ENCODE measurements around the gene RIGI. TPM values are rescaled to one million over a fixed set of nuclear protein-coding genes. Genes with fewer than 3 reads are reported as not detected.
"Not testable (repeated sequence)": the region's sequence is repeated elsewhere in the genome, so short reads cannot be mapped to it uniquely, and the experiment has no call there.

Gene RIGI
- total and polyA plus RNA-seq, 7 donors, result 1.3 to 5.4 (median 3.6) TPM

GRCh38 chr9:32524892-32525708 lies 896 bp downstream of the RIGI start:
- Histone ChIP-seq H3K4me3 (peak overlapping the region; percentile 72), H3K27me3 (ENCODE audit: insufficient read depth in 3 of 3, low read length in 2 of 3) (no peaks in the 10 kb centered on the region), H3K4me1 (peaks cover 21% of the 10 kb centered on the region), H3K27ac (peak overlapping the region; percentile 64), H3K9me3 (no peaks in the 10 kb centered on the region), H3K36me3 (ENCODE audit: insufficient read depth in 1 of 2, low read depth in 1 of 2) (no peaks in the 10 kb centered on the region)
- intact Hi-C loops (cut with DNase I), result loop anchor here in 1 of 2 donors (5.0 kb wide), 1 partner anchor 143 kb away; the partner anchor contains the start of gene ACO1
- ATAC-seq, result peak in 3 of 4 donors; percentile 16 to 39 (median 37)
- DNase-seq, result no peak
- no peak for TF ChIP-seq CTCF (IDR thresholded peaks at IDR 0.05)
- 34 to 44% (median 36%) methylated on average over 22 of the region's 22 CpGs for WGBS, 3 donors

GRCh38 chr9:32524558-32524891 lies 1.5 kb downstream of the RIGI start:
- Histone ChIP-seq H3K4me3 (peak overlapping the region; percentile 72), H3K4me1 (peaks cover 21% of the 10 kb centered on the region)
- WGBS, 3 donors, result 78 to 82% (median 78%) methylated on average over 11 of the region's 11 CpGs
- H3K36me3 ChIP-seq (ENCODE audit: insufficient read depth in 1 of 2, low read depth in 1 of 2); ATAC-seq; H3K9me3 ChIP-seq; intact Hi-C loops (cut with DNase I); DNase-seq; H3K27me3 ChIP-seq (ENCODE audit: insufficient read depth in 3 of 3, low read length in 2 of 3); H3K27ac ChIP-seq: not testable (repeated sequence)

GRCh38 chr9:32523910-32524309 lies 2.1 kb downstream of the RIGI start:
- no peak for TF ChIP-seq CTCF (IDR thresholded peaks at IDR 0.05)
- ATAC-seq (no peak), DNase-seq (no peak)
- no peaks in the 10 kb centered on the region for H3K27me3 ChIP-seq (ENCODE audit: insufficient read depth in 3 of 3, low read length in 2 of 3)
- H3K9me3 ChIP-seq, result no peaks in the 10 kb centered on the region
- intact Hi-C loops (cut with DNase I), result no loop called here
- no peak overlapping the region for H3K27ac ChIP-seq
- peaks cover 21% of the 10 kb centered on the region for H3K4me1 ChIP-seq
- peak overlapping the region; percentile 8 for H3K4me3 ChIP-seq
- H3K36me3 ChIP-seq (ENCODE audit: insufficient read depth in 1 of 2, low read depth in 1 of 2), result no peaks in the 10 kb centered on the region
- 24 to 58% (median 28%) methylated on average over 1 of the region's 1 CpG for WGBS, 3 donors

- H3K27ac ChIP-seq, result no peak overlapping the region
- ATAC-seq (no peak), DNase-seq (no peak)
- no peaks in the 10 kb centered on the region for H3K27me3 ChIP-seq (ENCODE audit: insufficient read depth in 3 of 3, low read length in 2 of 3)
- H3K36me3 ChIP-seq (ENCODE audit: insufficient read depth in 1 of 2, low read depth in 1 of 2), result no peaks in the 10 kb centered on the region
- TF ChIP-seq CTCF (IDR thresholded peaks at IDR 0.05), result no peak
- intact Hi-C loops (cut with DNase I), result no loop called here
- peaks cover 3% of the 10 kb centered on the region for H3K4me1 ChIP-seq
- no peaks in the 10 kb centered on the region for H3K9me3 ChIP-seq
- no peak overlapping the region for H3K4me3 ChIP-seq
- 91 to 94% (median 92%) methylated on average over 1 of the region's 1 CpG for WGBS, 3 donors
These were observed 7.7 kb downstream of the RIGI start for GRCh38 chr9:32518276-32518675.

GRCh38 chr9:32516241-32516640 lies 9.8 kb downstream of the RIGI start:
- Histone ChIP-seq H3K4me1 (peaks cover 3% of the 10 kb centered on the region), H3K27me3 (ENCODE audit: insufficient read depth in 3 of 3, low read length in 2 of 3) (no peaks in the 10 kb centered on the region), H3K9me3 (no peaks in the 10 kb centered on the region), H3K36me3 (ENCODE audit: insufficient read depth in 1 of 2, low read depth in 1 of 2) (no peaks in the 10 kb centered on the region), H3K27ac (no peak overlapping the region), H3K4me3 (no peak overlapping the region)
- intact Hi-C loops (cut with DNase I), result no loop called here
- DNase-seq (no peak), ATAC-seq (no peak)
- no peak for TF ChIP-seq CTCF (IDR thresholded peaks at IDR 0.05)

All from psoas muscle (tissue), 8 donors.